BLaER1 treated with 17β-estradiol and CSF1 and Interleukin-3, amounts not matched to agents 10 nM and 100 nM (cell line): Measurements from ENCODE around the gene AFG1L.
"Not testable (repeated sequence)": the region's sequence is repeated elsewhere in the genome, so short reads cannot be mapped to it uniquely, and the experiment has no call there.

ENCODE experiments used
- H3K27ac ChIP-seq, 11 experiments: shearing (Covaris generic); formaldehyde crosslinking; 2 replicates each; pipeline ENCODE4 v1.8.1; 2022
- H3K27me3 ChIP-seq, 11 experiments: shearing (Covaris generic); formaldehyde crosslinking; 2 replicates each; pipeline ENCODE4 v1.8.1; 2022
- H3K36me3 ChIP-seq, 11 experiments: shearing (Covaris generic); formaldehyde crosslinking; 2 replicates each; pipeline ENCODE4 v1.8.1; 2022
- H3K4me1 ChIP-seq, 10 experiments: shearing (Covaris generic); formaldehyde crosslinking; 2 replicates each; pipeline ENCODE4 v1.8.1; 2022
- H3K4me2 ChIP-seq, 11 experiments: shearing (Covaris generic); formaldehyde crosslinking; 2 replicates each; pipeline ENCODE4 v1.8.1; 2022
- H3K4me3 ChIP-seq, 10 experiments: shearing (Covaris generic); formaldehyde crosslinking; 2 replicates each; pipeline ENCODE4 v1.8.1; 2022
- H3K9ac ChIP-seq, 11 experiments: shearing (Covaris generic); formaldehyde crosslinking; 2 replicates each; pipeline ENCODE4 v1.8.1; 2022
- H3K9me3 ChIP-seq, 11 experiments: shearing (Covaris generic); formaldehyde crosslinking; replicated peaks in 1 of 11; 2 replicates each; pipeline ENCODE4 v1.8.1; 2022
- H4K20me1 ChIP-seq, 11 experiments: shearing (Covaris generic); formaldehyde crosslinking; 2 replicates each; pipeline ENCODE4 v1.8.1; 2022
- Cebpa-rat ChIP-seq, 11 experiments: shearing (Covaris generic); IDR thresholded peaks; 2 replicates each; pipeline ENCODE4 v1.8.1; 2022

AFG1L gene

GRCh38 chr6:108442770-108443520 lies 148.1 kb downstream of the AFG1L start:
- peaks cover 17 to 26% (median 20%) of the 10 kb centered on the region in 10 experiments; a peak in 18 of 20 replicates for H3K4me1 ChIP-seq
- peaks cover 0 to 21% (median 0%) of the 10 kb centered on the region in 11 experiments; a peak in 4 of 22 replicates for H4K20me1 ChIP-seq
- H3K4me2 ChIP-seq: peak overlapping the region in 6 of 11 experiments; percentile 2 to 50 (median 23); a peak in 8 of 22 replicates
- peaks cover 0 to 6% (median 0%) of the 10 kb centered on the region in 11 experiments; a peak in 2 of 22 replicates for H3K36me3 ChIP-seq
- H3K9me3 ChIP-seq: 0 out of 22 replicates have a peak, but pooled peaks cover 0 to 5% (median 0%) of the 10 kb centered on the region in 11 experiments
- peaks cover 0 to 54% (median 39%) of the 10 kb centered on the region in 11 experiments; a peak in 19 of 22 replicates for H3K27me3 ChIP-seq
- no peak overlapping the region for H3K4me3 ChIP-seq
- 0 out of 22 replicates have a peak, but pooled peaks of 3 of the 11 experiments have one; percentile 18 to 32 (median 31) for TF ChIP-seq Cebpa-rat (IDR thresholded peaks at IDR 0.05)
- H3K9ac ChIP-seq: no peak overlapping the region
- no peak overlapping the region for H3K27ac ChIP-seq

GRCh38 chr6:108446629-108447150 lies 151.8 kb downstream of the AFG1L start:
- Histone ChIP-seq H3K27ac (no peak overlapping the region), H3K9ac (no peak overlapping the region), H3K9me3 (0 out of 22 replicates have a peak, but pooled peaks cover 0 to 5% (median 0%) of the 10 kb centered on the region in 11 experiments), H3K4me1 (peaks cover 10 to 21% (median 17%) of the 10 kb centered on the region in 10 experiments; a peak in 18 of 20 replicates), H3K27me3 (peaks cover 0 to 59% (median 39%) of the 10 kb centered on the region in 11 experiments; a peak in 19 of 22 replicates), H3K36me3 (peaks cover 0 to 6% (median 0%) of the 10 kb centered on the region in 11 experiments; a peak in 3 of 22 replicates), H3K4me3 (no peak overlapping the region), H4K20me1 (peaks cover 0 to 21% (median 0%) of the 10 kb centered on the region in 11 experiments; a peak in 4 of 22 replicates), H3K4me2 (peak overlapping the region in 1 of 11 experiments; percentile 55; a peak in 1 of 22 replicates)
- no peak for TF ChIP-seq Cebpa-rat (IDR thresholded peaks at IDR 0.05)

- Histone ChIP-seq H3K36me3 (peaks cover 0 to 5% (median 0%) of the 10 kb centered on the region in 11 experiments; a peak in 3 of 22 replicates), H3K9ac (no peak overlapping the region), H3K27ac (no peak overlapping the region), H3K4me2 (no peak overlapping the region), H3K4me1 (peaks cover 10 to 23% (median 17%) of the 10 kb centered on the region in 10 experiments), H3K27me3 (peaks cover 0 to 41% (median 24%) of the 10 kb centered on the region in 11 experiments; a peak in 19 of 22 replicates), H3K9me3 (0 out of 22 replicates have a peak, but pooled peaks cover 0 to 2% (median 0%) of the 10 kb centered on the region in 11 experiments), H3K4me3 (no peak overlapping the region), H4K20me1 (peaks cover 0 to 14% (median 0%) of the 10 kb centered on the region in 11 experiments; a peak in 4 of 22 replicates)
- TF ChIP-seq Cebpa-rat (IDR thresholded peaks at IDR 0.05): no peak
Measured at GRCh38 chr6:108448481-108448880, 153.6 kb downstream of the AFG1L start.

- Histone ChIP-seq H4K20me1 (peaks cover 0 to 11% (median 0%) of the 10 kb centered on the region in 11 experiments; a peak in 3 of 22 replicates), H3K27me3 (peaks cover 0 to 29% (median 14%) of the 10 kb centered on the region in 11 experiments; a peak in 12 of 22 replicates), H3K4me1 (peaks cover 19 to 27% (median 23%) of the 10 kb centered on the region in 10 experiments)
- not testable (repeated sequence) for H3K9me3 ChIP-seq, H3K4me3 ChIP-seq, H3K36me3 ChIP-seq, H3K9ac ChIP-seq, H3K4me2 ChIP-seq, H3K27ac ChIP-seq
Measured at GRCh38 chr6:108449717-108450116, 154.9 kb downstream of the AFG1L start.

- H3K36me3 ChIP-seq: peaks cover 0 to 5% (median 0%) of the 10 kb centered on the region in 11 experiments; a peak in 1 of 22 replicates
- no peaks in the 10 kb centered on the region for H4K20me1 ChIP-seq
- TF ChIP-seq Cebpa-rat (IDR thresholded peaks at IDR 0.05): no peak
- H3K27ac ChIP-seq: no peak overlapping the region
- 0 out of 22 replicates have a peak, but pooled peaks cover 0 to 5% (median 0%) of the 10 kb centered on the region in 11 experiments for H3K9me3 ChIP-seq
- H3K4me3 ChIP-seq: no peak overlapping the region
- H3K27me3 ChIP-seq: peaks cover 0 to 19% (median 6%) of the 10 kb centered on the region in 11 experiments; a peak in 9 of 22 replicates
- no peak overlapping the region for H3K9ac ChIP-seq
- H3K4me2 ChIP-seq: no peak overlapping the region
- peaks cover 6 to 23% (median 12%) of the 10 kb centered on the region in 10 experiments; a peak in 19 of 20 replicates for H3K4me1 ChIP-seq
Measured at GRCh38 chr6:108451816-108452215, 157.0 kb downstream of the AFG1L start.

- Histone ChIP-seq H4K20me1 (no peaks in the 10 kb centered on the region), H3K4me1 (peaks cover 6 to 23% (median 12%) of the 10 kb centered on the region in 10 experiments; a peak in 19 of 20 replicates), H3K9ac (no peak overlapping the region), H3K27ac (no peak overlapping the region), H3K9me3 (peaks cover 0 to 6% (median 0%) of the 10 kb centered on the region in 11 experiments; a peak in 2 of 22 replicates), H3K36me3 (peaks cover 0 to 5% (median 0%) of the 10 kb centered on the region in 11 experiments; a peak in 1 of 22 replicates), H3K4me2 (peak overlapping the region in 5 of 11 experiments; percentile 29 to 71 (median 48); a peak in 10 of 22 replicates), H3K27me3 (peaks cover 0 to 10% (median 0%) of the 10 kb centered on the region in 11 experiments; a peak in 6 of 22 replicates), H3K4me3 (no peak overlapping the region)
- TF ChIP-seq Cebpa-rat (IDR thresholded peaks at IDR 0.05): no peak
Measured at GRCh38 chr6:108452711-108453195, 157.9 kb downstream of the AFG1L start.

GRCh38 chr6:108453601-108454185 lies 158.8 kb downstream of the AFG1L start:
- H3K9ac ChIP-seq: no peak overlapping the region; a peak in 2 of 22 replicates
- peak overlapping the region in 4 of 11 experiments; percentile 9 to 56 (median 30); a peak in 4 of 22 replicates for H3K27ac ChIP-seq

GRCh38 chr6:108454356-108454755 lies 159.5 kb downstream of the AFG1L start:
- Histone ChIP-seq H3K27me3 (no peaks in the 10 kb centered on the region), H3K4me3 (no peak overlapping the region), H3K36me3 (no peaks in the 10 kb centered on the region), H4K20me1 (no peaks in the 10 kb centered on the region), H3K9ac (no peak overlapping the region), H3K27ac (no peak overlapping the region), H3K4me2 (peak overlapping the region in 7 of 11 experiments; percentile 10 to 71 (median 46); a peak in 11 of 22 replicates), H3K9me3 (peaks cover 0 to 14% (median 0%) of the 10 kb centered on the region in 11 experiments; a peak in 4 of 22 replicates), H3K4me1 (peaks cover 6 to 23% (median 12%) of the 10 kb centered on the region in 10 experiments; a peak in 19 of 20 replicates)
- TF ChIP-seq Cebpa-rat (IDR thresholded peaks at IDR 0.05): no peak

More at GRCh38 chr6:108453601-108454185, 158.8 kb downstream of the AFG1L start:
- Histone ChIP-seq H3K4me2 (peak overlapping the region; percentile 10 to 71 (median 46); a peak in 21 of 22 replicates), H4K20me1 (no peaks in the 10 kb centered on the region), H3K36me3 (peaks cover 0 to 3% (median 0%) of the 10 kb centered on the region in 11 experiments; a peak in 1 of 22 replicates), H3K9me3 (peaks cover 0 to 14% (median 0%) of the 10 kb centered on the region in 11 experiments; a peak in 4 of 22 replicates), H3K4me3 (no peak overlapping the region), H3K4me1 (peaks cover 6 to 23% (median 12%) of the 10 kb centered on the region in 10 experiments; a peak in 19 of 20 replicates), H3K27me3 (peaks cover 0 to 2% (median 0%) of the 10 kb centered on the region in 11 experiments; a peak in 1 of 22 replicates)
- no peak for TF ChIP-seq Cebpa-rat (IDR thresholded peaks at IDR 0.05)
